Panc1 (cell line): ENCODE measurements around the gene FAM3C. TPM values are rescaled to one million over a fixed set of nuclear protein-coding genes. Genes with fewer than 3 reads are reported as not detected.
"Not testable (repeated sequence)": the region's sequence is repeated elsewhere in the genome, so short reads cannot be mapped to it uniquely, and the experiment has no call there.

Experiments used
- ATAC-seq: fragments of 200-7000 bp; cut with Tn5 transposase; 2 replicates; pipeline ENCODE4 v1.9.1; 2020; ENCODE audit warnings: mild to moderate bottlenecking, moderate library complexity
- BruUV-seq: library from RNA; stranded (reverse); fragments of 400-500 nt; replicated peaks from 2 replicates; lab custom pipeline; 2021; lab: Mats Ljungman, UMichigan
- CTCF ChIA-PET: fragments of 300-600 bp; sonication (Branson Sonifier 250); formaldehyde crosslinking; loops from one replicate; lab custom pipeline; 2022; ENCODE audit warnings: antibody characterized with exemption; lab: Charles Lee
- POLR2A ChIA-PET: fragments of 300-600 bp; sonication (Branson Sonifier 250); formaldehyde crosslinking; loops from one replicate; lab custom pipeline; 2022; ENCODE audit warnings: antibody characterized with exemption; lab: Charles Lee
- DNase-seq: peaks from one replicate; pipeline ENCODE4 v3.0.0-alpha.2; 2010; ENCODE audit warnings: low read depth, low spot score
- H3K27ac ChIP-seq: 2 replicates; pipeline ENCODE4 v1.5.1; 2011; ENCODE audit warnings: mild to moderate bottlenecking, low read length, inconsistent platforms
- H3K27me3 ChIP-seq: fragments of 200-500 bp; sonication (Bioruptor generic); 2 replicates; pipeline ENCODE4 v1.6.0; 2014; ENCODE audit warnings: low read length, inconsistent platforms; ENCODE audit not compliant: control insufficient read depth, insufficient read depth
- H3K36me3 ChIP-seq: fragments of 200-500 bp; sonication (Bioruptor generic); 2 replicates; pipeline ENCODE4 v1.5.1; 2014; ENCODE audit warnings: inconsistent platforms, mild to moderate bottlenecking, low read length, moderate library complexity; ENCODE audit not compliant: control insufficient read depth, insufficient read depth
- H3K4me1 ChIP-seq: 2 replicates; pipeline ENCODE4 v1.5.1; 2011; ENCODE audit warnings: inconsistent platforms, mild to moderate bottlenecking, low read length, moderate library complexity; ENCODE audit not compliant: control insufficient read depth, insufficient read depth
- H3K4me3 ChIP-seq, 2 experiments: 2 replicates each; pipeline ENCODE4 v1.5.1; 2011 to 2012; ENCODE audit warnings: low read depth in 2 of 2, low read length in 2 of 2, mild to moderate bottlenecking in 2 of 2, inconsistent platforms in 1 of 2, moderate library complexity in 1 of 2
- H3K9me3 ChIP-seq: fragments of 200-500 bp; sonication (Bioruptor generic); 2 replicates; pipeline ENCODE4 v1.5.1; 2014; ENCODE audit warnings: low read depth, mild to moderate bottlenecking, inconsistent platforms, low read length, moderate library complexity; ENCODE audit not compliant: control insufficient read depth, insufficient read depth
- CTCF ChIP-seq: fragments of 450-650 bp; IDR thresholded peaks from 2 replicates; pipeline ENCODE4 v1.5.1; 2017; ENCODE audit warnings: mild to moderate bottlenecking
- POLR2AphosphoS5 ChIP-seq: IDR thresholded peaks from 2 replicates; pipeline ENCODE4 v1.6.1; 2012; ENCODE audit warnings: mild to moderate bottlenecking, low read depth, low read length, moderate library complexity
- SIN3A ChIP-seq: IDR thresholded peaks from 2 replicates; pipeline ENCODE4 v1.6.1; 2012; ENCODE audit warnings: low read depth, mild to moderate bottlenecking, low read length, moderate library complexity, borderline replicate concordance; ENCODE audit not compliant: insufficient read depth
- TCF7L2 ChIP-seq: IDR thresholded peaks from 2 replicates; pipeline ENCODE4 v1.6.1; 2011; ENCODE audit warnings: mild to moderate bottlenecking, low read depth, low read length, inconsistent platforms
- in situ Hi-C: cut with HindIII; loops from 2 replicates; pipeline ENCODE4 v1.10.0; 2016; ENCODE audit warnings: low sequenced_read_pairs, low pct_unique_long_range_greater_than_20kb
- intact Hi-C: fragments of 100-400 bp; cut with micrococcal nuclease; formaldehyde crosslinking; loops from one replicate; pipeline ENCODE4 v1.10.0; 2022; ENCODE audit not compliant: unreplicated experiment
- total RNA-seq: library from RNA; stranded (reverse); gene quantifications from one replicate; pipeline ENCODE4 v1.2.1, GENCODE V29; 2021; ENCODE audit not compliant: unreplicated experiment
- TF ChIP-seq, protein P1 (sequence below), 2 experiments: IDR thresholded peaks; 2 replicates each; pipeline ENCODE4 v1.6.1; 2011 to 2012; ENCODE audit warnings: low read depth in 2 of 2, control low read depth in 1 of 2, low read length in 1 of 2, mild to moderate bottlenecking in 1 of 2, moderate library complexity in 1 of 2; ENCODE audit not compliant: insufficient read depth in 1 of 2

FAM3C gene
- total RNA-seq, 1 experiment from 2014 or later, result 55.4 TPM

GRCh38 chr7:121430558-121430957 is 34.5 kb upstream of the FAM3C start:
- POLR2A ChIA-PET, result no interaction called here
- Histone ChIP-seq H3K9me3 (no peaks in the 10 kb centered on the region), H3K4me1 (no peaks in the 10 kb centered on the region), H3K4me3 (no peak overlapping the region), H3K27ac (no peak overlapping the region), H3K36me3 (no peaks in the 10 kb centered on the region), H3K27me3 (no peaks in the 10 kb centered on the region)
- intact Hi-C loops (no loop called here), in situ Hi-C loops (no loop called here)
- BruUV-seq, result no TSS peak
- no peak for ATAC-seq
- CTCF ChIA-PET, result no interaction called here
- no peak for DNase-seq
- TF ChIP-seq TCF7L2 (no peak), SIN3A (no peak), POLR2AphosphoS5 (no peak)
- TF ChIP-seq, protein P1, sequence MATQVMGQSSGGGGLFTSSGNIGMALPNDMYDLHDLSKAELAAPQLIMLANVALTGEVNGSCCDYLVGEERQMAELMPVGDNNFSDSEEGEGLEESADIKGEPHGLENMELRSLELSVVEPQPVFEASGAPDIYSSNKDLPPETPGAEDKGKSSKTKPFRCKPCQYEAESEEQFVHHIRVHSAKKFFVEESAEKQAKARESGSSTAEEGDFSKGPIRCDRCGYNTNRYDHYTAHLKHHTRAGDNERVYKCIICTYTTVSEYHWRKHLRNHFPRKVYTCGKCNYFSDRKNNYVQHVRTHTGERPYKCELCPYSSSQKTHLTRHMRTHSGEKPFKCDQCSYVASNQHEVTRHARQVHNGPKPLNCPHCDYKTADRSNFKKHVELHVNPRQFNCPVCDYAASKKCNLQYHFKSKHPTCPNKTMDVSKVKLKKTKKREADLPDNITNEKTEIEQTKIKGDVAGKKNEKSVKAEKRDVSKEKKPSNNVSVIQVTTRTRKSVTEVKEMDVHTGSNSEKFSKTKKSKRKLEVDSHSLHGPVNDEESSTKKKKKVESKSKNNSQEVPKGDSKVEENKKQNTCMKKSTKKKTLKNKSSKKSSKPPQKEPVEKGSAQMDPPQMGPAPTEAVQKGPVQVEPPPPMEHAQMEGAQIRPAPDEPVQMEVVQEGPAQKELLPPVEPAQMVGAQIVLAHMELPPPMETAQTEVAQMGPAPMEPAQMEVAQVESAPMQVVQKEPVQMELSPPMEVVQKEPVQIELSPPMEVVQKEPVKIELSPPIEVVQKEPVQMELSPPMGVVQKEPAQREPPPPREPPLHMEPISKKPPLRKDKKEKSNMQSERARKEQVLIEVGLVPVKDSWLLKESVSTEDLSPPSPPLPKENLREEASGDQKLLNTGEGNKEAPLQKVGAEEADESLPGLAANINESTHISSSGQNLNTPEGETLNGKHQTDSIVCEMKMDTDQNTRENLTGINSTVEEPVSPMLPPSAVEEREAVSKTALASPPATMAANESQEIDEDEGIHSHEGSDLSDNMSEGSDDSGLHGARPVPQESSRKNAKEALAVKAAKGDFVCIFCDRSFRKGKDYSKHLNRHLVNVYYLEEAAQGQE (IDR thresholded peaks at IDR 0.05; ENCODE audit: insufficient read depth in 1 of 2, low read depth in 2 of 2, low read length in 1 of 2), result no peak

DNA sequence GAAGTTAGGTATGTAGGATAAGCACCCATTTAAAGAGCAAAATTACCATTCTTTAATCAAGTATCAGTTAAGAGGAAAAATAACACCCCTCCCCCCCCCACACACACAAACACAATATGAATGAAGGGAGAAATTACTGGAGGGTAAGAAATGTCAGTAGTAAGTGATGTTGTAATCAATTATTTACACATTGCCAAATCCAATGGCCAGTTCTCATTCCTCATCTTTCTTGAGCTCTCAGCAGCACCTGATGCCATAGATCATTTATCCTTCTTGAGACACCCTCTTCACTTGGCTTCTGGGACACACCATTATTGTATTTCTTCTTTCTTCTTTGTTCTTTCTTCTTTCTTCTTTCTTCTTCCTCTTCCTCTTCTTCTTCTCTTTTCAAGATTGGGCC is 33.7 kb upstream of the FAM3C start:
- ATAC-seq, result no peak
- in situ Hi-C loops (no loop called here), intact Hi-C loops (no loop called here)
- no peak overlapping the region for H3K4me3 ChIP-seq
- H3K36me3 ChIP-seq, result no peaks in the 10 kb centered on the region
- TF ChIP-seq SIN3A, result no peak
- TF ChIP-seq POLR2AphosphoS5, result no peak
- H3K27me3 ChIP-seq, result no peaks in the 10 kb centered on the region
- no peak for DNase-seq
- H3K27ac ChIP-seq, result no peak overlapping the region
- no peaks in the 10 kb centered on the region for H3K9me3 ChIP-seq
- ChIA-PET CTCF (no interaction called here), POLR2A (no interaction called here)
- H3K4me1 ChIP-seq, result no peaks in the 10 kb centered on the region
- no TSS peak for BruUV-seq

DNA sequence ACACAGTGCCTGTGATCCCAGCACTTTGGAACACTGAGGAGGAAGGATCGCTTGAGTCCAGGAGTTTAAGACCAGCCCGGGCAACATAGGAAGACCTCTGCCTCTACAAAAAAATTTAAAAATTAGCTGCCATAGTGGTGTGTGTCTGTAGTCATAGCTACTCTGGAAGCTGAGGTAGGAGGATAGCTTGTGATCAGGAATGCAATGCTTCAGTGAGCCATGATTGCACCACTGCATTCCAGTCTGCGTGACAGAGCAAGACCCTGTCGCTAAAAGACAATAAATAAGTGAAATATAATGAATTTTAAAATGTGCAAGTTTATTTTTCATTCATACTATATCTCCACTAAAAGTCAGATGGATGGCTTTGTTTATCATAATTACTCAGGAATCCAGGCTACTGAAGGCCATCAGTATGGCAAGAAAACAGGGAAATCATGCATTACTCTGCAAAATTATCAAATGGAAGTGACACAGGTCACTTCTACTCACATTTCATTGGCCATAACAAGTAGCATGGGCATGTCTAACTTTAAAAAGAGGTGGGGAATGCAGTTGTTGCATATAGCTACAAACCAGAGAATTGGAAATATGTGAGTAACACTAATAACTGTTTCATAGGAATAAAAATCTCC is 32.9 kb upstream of the FAM3C start:
- no peak for ATAC-seq
- POLR2A ChIA-PET, result no interaction called here
- H3K36me3 ChIP-seq, result no peaks in the 10 kb centered on the region
- TF ChIP-seq, protein P1 (IDR thresholded peaks at IDR 0.05; ENCODE audit: insufficient read depth in 1 of 2, low read depth in 2 of 2, low read length in 1 of 2), result no peak
- TF ChIP-seq CTCF (no peak), SIN3A (no peak), POLR2AphosphoS5 (no peak), TCF7L2 (no peak)
- DNase-seq, result no peak
- BruUV-seq, result no TSS peak
- H3K4me3 ChIP-seq, result no peak overlapping the region
- no peaks in the 10 kb centered on the region for H3K4me1 ChIP-seq
- H3K27ac ChIP-seq, result no peak overlapping the region
- intact Hi-C loops, result no loop called here
- in situ Hi-C loops, result no loop called here
- H3K9me3 ChIP-seq, result no peaks in the 10 kb centered on the region
- no peaks in the 10 kb centered on the region for H3K27me3 ChIP-seq
- CTCF ChIA-PET, result no interaction called here

DNA sequence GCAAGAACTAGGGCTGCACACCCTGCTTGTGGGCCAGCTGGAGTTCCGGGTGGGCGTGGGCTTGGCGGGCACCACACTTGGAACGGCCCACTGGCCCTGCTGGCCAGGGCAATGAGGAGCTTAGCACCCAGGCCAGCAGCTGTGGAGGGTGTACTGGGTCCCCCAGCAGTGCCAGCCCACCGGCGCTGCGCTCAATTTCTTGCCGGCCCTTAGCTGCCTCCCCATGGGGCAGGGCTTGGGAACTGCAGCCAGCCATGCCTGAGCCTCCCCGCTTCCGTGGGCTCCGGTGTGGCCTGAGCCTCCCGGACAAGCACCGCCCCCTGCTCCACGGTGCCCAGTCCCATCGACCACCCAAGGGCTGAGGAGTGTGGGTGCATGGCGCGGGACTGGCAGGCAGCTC is 25.6 kb upstream of the FAM3C start:
- H3K36me3 ChIP-seq, H3K4me1 ChIP-seq, H3K27me3 ChIP-seq, DNase-seq, BruUV-seq, POLR2A ChIA-PET, H3K4me3 ChIP-seq, CTCF ChIA-PET, in situ Hi-C loops, H3K9me3 ChIP-seq, ATAC-seq, intact Hi-C loops, H3K27ac ChIP-seq: not testable (repeated sequence)
